GM12878 (cell line): ENCODE results near the gene KCNQ1. TPM values are rescaled to one million over a fixed set of nuclear protein-coding genes. Genes with fewer than 3 reads are reported as not detected.

Experiments used
- ATAC-seq: fragments of 200-7000 bp; cut with Tn5 transposase; 3 replicates; pipeline ENCODE4 v1.9.1; 2020; ENCODE audit warnings: mild to moderate bottlenecking, moderate library complexity
- BruUV-seq: library from RNA; stranded (reverse); fragments of 400-500 nt; replicated peaks from 2 replicates; lab custom pipeline; 2021; lab: Mats Ljungman, UMichigan
- CTCF ChIA-PET: fragments of 300-600 bp; sonication (Branson Sonifier 250); formaldehyde crosslinking; extraction: SDS; loops from one replicate; lab custom pipeline; 2021; ENCODE audit warnings: inconsistent platforms; lab: Yijun Ruan, JAX
- POLR2A ChIA-PET: fragments of 350-600 bp; formaldehyde crosslinking; extraction: SDS; loops from one replicate; lab custom pipeline; 2021; ENCODE audit warnings: inconsistent platforms; lab: Charles Lee
- RAD21 ChIA-PET: fragments of 300-600 bp; sonication (Branson Sonifier 250); formaldehyde crosslinking; loops from one replicate; lab custom pipeline; 2023; ENCODE audit warnings: antibody characterized with exemption; ENCODE audit not compliant: unreplicated experiment; lab: Charles Lee
- SMC1A ChIA-PET: fragments of 300-600 bp; sonication (Branson Sonifier 250); formaldehyde crosslinking; loops from one replicate; lab custom pipeline; 2023; ENCODE audit not compliant: unreplicated experiment, uncharacterized antibody; lab: Charles Lee
- DNase-seq: peaks from one replicate; pipeline ENCODE4 v3.0.0-alpha.2; 2011; ENCODE audit warnings: low read depth, low spot score
- FAIRE-seq: peaks from 3 replicates; lab custom pipeline; 2011; peaks lifted over from hg19 to GRCh38; lab: Jason Lieb, UNC
- H2AFZ ChIP-seq: 2 replicates; pipeline ENCODE4 v1.6.0; 2011; ENCODE audit warnings: low read depth, low read length, control low read depth; ENCODE audit not compliant: control insufficient read depth
- H3K27ac ChIP-seq: 2 replicates; pipeline ENCODE4 v1.5.1; 2011; ENCODE audit warnings: control low read depth; ENCODE audit not compliant: control insufficient read depth, insufficient read depth
- H3K27me3 ChIP-seq, 2 experiments: replicated peaks in 1 of 2; 2 replicates each; pipeline versions ENCODE4 v1.6.0 to v1.6.1; 2011; ENCODE audit warnings: low read length in 1 of 2; ENCODE audit not compliant: control insufficient read depth in 2 of 2, insufficient read depth in 2 of 2
- H3K36me3 ChIP-seq, 2 experiments: 2 replicates each; pipeline ENCODE4 v1.5.1; 2011; ENCODE audit warnings: low read length in 1 of 2; ENCODE audit not compliant: control insufficient read depth in 2 of 2, insufficient read depth in 2 of 2
- H3K4me1 ChIP-seq: 2 replicates; pipeline ENCODE4 v1.6.1; 2011; ENCODE audit warnings: mild to moderate bottlenecking, low read length, moderate library complexity, mixed read lengths; ENCODE audit not compliant: control insufficient read depth, insufficient read depth
- H3K4me2 ChIP-seq: 2 replicates; pipeline ENCODE4 v1.6.0; 2011; ENCODE audit warnings: control low read depth; ENCODE audit not compliant: control insufficient read depth, insufficient read depth
- H3K4me3 ChIP-seq: fragments of 200-600 bp; sonication (generic); 2 replicates; pipeline ENCODE4 v1.5.1; 2016
- H3K79me2 ChIP-seq: 2 replicates; pipeline ENCODE4 v1.6.0; 2011; ENCODE audit warnings: low read length; ENCODE audit not compliant: control insufficient read depth, insufficient read depth
- H3K9ac ChIP-seq: 2 replicates; pipeline ENCODE4 v1.8.0; 2011; ENCODE audit warnings: low read length, control low read depth, mixed read lengths; ENCODE audit not compliant: control insufficient read depth, insufficient read depth
- H3K9me3 ChIP-seq: replicated peaks from 3 replicates; pipeline ENCODE4 v1.5.1; 2011; ENCODE audit warnings: mild to moderate bottlenecking, low read length; ENCODE audit not compliant: control insufficient read depth, insufficient read depth
- H4K20me1 ChIP-seq: 2 replicates; pipeline ENCODE4 v1.6.0; 2011; ENCODE audit not compliant: control insufficient read depth, insufficient read depth
- BHLHE40 ChIP-seq, 2 experiments: fragments of 450-650 bp in 1 of 2; IDR thresholded peaks; 2 replicates each; pipeline ENCODE4 v1.6.1; 2011 to 2017; ENCODE audit warnings: low read depth in 2 of 2, borderline replicate concordance in 1 of 2, improper control_type of control experiment in 1 of 2, low read length in 1 of 2, mild to moderate bottlenecking in 1 of 2
- HCFC1 ChIP-seq: fragments of 150-350 bp; IDR thresholded peaks from 2 replicates; pipeline ENCODE4 v1.6.1; 2014; ENCODE audit warnings: low read length
- MYB ChIP-seq: fragments of 150-350 bp; IDR thresholded peaks from 2 replicates; pipeline ENCODE4 v1.6.1; 2014; ENCODE audit warnings: mild to moderate bottlenecking, low read depth, low read length, borderline replicate concordance
- MYC ChIP-seq: IDR thresholded peaks from 2 replicates; pipeline ENCODE4 v1.6.1; 2011; ENCODE audit warnings: mild to moderate bottlenecking, low read length, moderate library complexity, inconsistent platforms; ENCODE audit not compliant: insufficient read depth, insufficient replicate concordance, insufficient read length, severe bottlenecking
- NFYB ChIP-seq: IDR thresholded peaks from 2 replicates; pipeline ENCODE4 v1.6.1; 2011; ENCODE audit warnings: low read depth, mild to moderate bottlenecking, low read length, improper control_type of control experiment, moderate library complexity; ENCODE audit not compliant: insufficient read depth
- PAX8 ChIP-seq: fragments of 450-650 bp; IDR thresholded peaks from 2 replicates; pipeline ENCODE4 v1.6.1; 2017; ENCODE audit warnings: mild to moderate bottlenecking, moderate library complexity
- POLR2A ChIP-seq: IDR thresholded peaks from 2 replicates; pipeline ENCODE4 v1.6.1; 2011; ENCODE audit warnings: low read depth, mild to moderate bottlenecking, low read length
- RFX5 ChIP-seq: IDR thresholded peaks from 2 replicates; pipeline ENCODE4 v1.6.1; 2011; ENCODE audit warnings: low read depth, low read length, improper control_type of control experiment
- RUNX3 ChIP-seq: IDR thresholded peaks from 2 replicates; pipeline ENCODE4 v1.6.1; 2012; ENCODE audit warnings: low read length, inconsistent platforms
- SMAD1 ChIP-seq: fragments of 450-650 bp; IDR thresholded peaks from 2 replicates; pipeline ENCODE4 v1.6.1; 2018; ENCODE audit warnings: mild to moderate bottlenecking, low read depth; ENCODE audit not compliant: partially characterized antibody
- SMAD5 ChIP-seq: IDR thresholded peaks from 2 replicates; pipeline ENCODE4 v1.6.1; 2016; ENCODE audit warnings: antibody characterized with exemption, low read depth
- ZNF217 ChIP-seq: fragments of 450-650 bp; IDR thresholded peaks from 2 replicates; pipeline ENCODE4 v1.6.1; 2017; ENCODE audit warnings: antibody characterized with exemption, mild to moderate bottlenecking
- WGBS: methylation state at CpG from one replicate; pipeline ENCODE4 v1.1.6; 2016; ENCODE audit warnings: low lambda C conversion rate; ENCODE audit not compliant: insufficient replicate concordance, insufficient coverage; ENCODE audit errors: missing lambda C conversion rate; 5-methylcytosine and 5-hydroxymethylcytosine counted together
- in situ Hi-C: fragments of 300-500 bp; cut with MboI; formaldehyde crosslinking; loops from 9 replicates; pipeline ENCODE4 v1.14.3; 2018; ENCODE audit warnings: mixed read lengths
- intact Hi-C: fragments of 100-400 bp; cut with micrococcal nuclease; formaldehyde crosslinking; loops from one replicate; pipeline ENCODE4 v1.14.2; 2022; ENCODE audit not compliant: unreplicated experiment
- polyA plus RNA-seq, 11 experiments: library from polyadenylated mRNA; depleted of rRNA in 4 of 11; unstranded in 6 of 11; stranded (reverse) in 5 of 11; fragments of >200 nt; fragmentation: Nextera tagmentation in 4 of 11; fragmentation: Illumina TruSeq in 1 of 11; extraction: Ambion mirVana in 4 of 11; extraction: Trizol in 1 of 11; gene quantifications; 1 replicate in 1 of 11; 2 replicates in 10 of 11; pipeline versions ENCODE4 v1.2.1 to v1.2.3, GENCODE V29; 2011 to 2016; ENCODE audit warnings: inconsistent platforms in 2 of 11, missing spikeins in 2 of 11, low read depth in 1 of 11
- total RNA-seq, 4 experiments: library from RNA; depleted of rRNA in 3 of 4; stranded (reverse); fragments of >200 nt in 3 of 4; fragmentation: Illumina TruSeq in 1 of 4; extraction: Trizol in 1 of 4; gene quantifications; 2 replicates each; pipeline versions ENCODE4 v1.2.1 to v1.2.3, GENCODE V29; 2013 to 2021
- TF ChIP-seq, protein P1 (sequence below): fragments of 450-650 bp; IDR thresholded peaks from 2 replicates; pipeline ENCODE4 v1.6.1; 2017; ENCODE audit warnings: borderline replicate concordance
- TF ChIP-seq, protein P2 (sequence below): fragments of 450-650 bp; formaldehyde crosslinking; IDR thresholded peaks from 2 replicates; pipeline ENCODE4 v1.4.0; 2022; ENCODE audit warnings: mild to moderate bottlenecking, moderate library complexity

Gene KCNQ1
- total and polyA plus RNA-seq, 10 of the 15 experiments (the other 5 are each of a cell fraction or from before 2014, with no cell fraction given) = 0.03 to 0.15 (median 0.12) TPM; not detected in 7

DNA sequence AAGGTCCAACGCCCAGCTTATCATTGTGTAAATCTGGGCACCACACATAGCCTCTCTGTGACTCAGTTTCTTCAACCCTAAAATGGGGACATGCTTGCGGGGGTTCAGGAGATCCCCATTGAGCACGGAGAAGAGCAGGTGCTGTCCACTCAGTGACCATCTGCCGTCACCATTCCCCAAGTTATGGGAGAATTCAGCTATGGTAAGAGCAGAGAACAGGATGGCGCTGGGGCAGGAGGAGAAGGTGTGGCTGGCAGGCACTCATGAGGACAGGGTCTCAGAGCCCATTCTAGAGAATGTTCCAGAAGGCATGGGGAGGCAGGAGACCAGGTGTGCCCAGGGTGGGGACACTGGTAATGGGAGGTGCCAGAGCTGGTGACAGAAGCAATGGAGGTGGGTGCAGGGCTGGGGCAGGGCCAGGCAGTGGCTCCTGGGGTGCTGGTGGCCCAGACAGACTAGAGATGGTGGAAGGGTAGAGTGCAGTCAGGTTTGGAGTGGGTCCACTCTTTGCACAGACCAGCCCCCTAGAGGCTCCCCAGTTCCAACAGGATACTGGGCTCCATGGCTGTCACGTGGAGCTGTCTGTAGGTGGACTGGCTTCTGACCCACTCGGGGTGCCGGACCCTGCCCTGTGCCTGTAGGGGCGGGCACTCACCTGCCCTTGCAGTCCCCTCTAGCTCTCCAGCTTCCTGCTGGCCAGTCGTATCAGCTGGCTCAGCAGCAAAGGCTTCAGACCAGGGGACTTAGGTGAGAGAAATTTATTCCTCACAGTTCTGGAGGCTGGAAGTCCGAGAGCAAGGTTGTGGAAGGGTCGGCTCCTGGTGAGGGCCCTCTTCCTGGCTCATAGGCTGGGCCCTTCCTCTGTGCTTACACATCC is 356.1 kb downstream of the KCNQ1 start:
- Histone ChIP-seq H3K4me3 (no peak overlapping the region), H3K27me3 (no peaks in the 10 kb centered on the region), H3K9me3 (no peaks in the 10 kb centered on the region), H4K20me1 (no peaks in the 10 kb centered on the region), H3K4me2 (no peak overlapping the region), H3K79me2 (no peaks in the 10 kb centered on the region), H3K36me3 (no peaks in the 10 kb centered on the region), H2AFZ (no peak overlapping the region), H3K27ac (no peak overlapping the region), H3K4me1 (no peaks in the 10 kb centered on the region), H3K9ac (no peak overlapping the region)
- no peak for TF ChIP-seq ZNF217
- TF ChIP-seq MYC = no peak
- TF ChIP-seq SMAD1 = no peak
- no peak for TF ChIP-seq BHLHE40 (IDR thresholded peaks at IDR 0.05; ENCODE audit: borderline replicate concordance in 1 of 2, low read depth in 2 of 2, low read length in 1 of 2)
- TF ChIP-seq RUNX3 = no peak
- no peak for TF ChIP-seq NFYB
- TF ChIP-seq MYB = no peak
- TF ChIP-seq, protein P1, sequence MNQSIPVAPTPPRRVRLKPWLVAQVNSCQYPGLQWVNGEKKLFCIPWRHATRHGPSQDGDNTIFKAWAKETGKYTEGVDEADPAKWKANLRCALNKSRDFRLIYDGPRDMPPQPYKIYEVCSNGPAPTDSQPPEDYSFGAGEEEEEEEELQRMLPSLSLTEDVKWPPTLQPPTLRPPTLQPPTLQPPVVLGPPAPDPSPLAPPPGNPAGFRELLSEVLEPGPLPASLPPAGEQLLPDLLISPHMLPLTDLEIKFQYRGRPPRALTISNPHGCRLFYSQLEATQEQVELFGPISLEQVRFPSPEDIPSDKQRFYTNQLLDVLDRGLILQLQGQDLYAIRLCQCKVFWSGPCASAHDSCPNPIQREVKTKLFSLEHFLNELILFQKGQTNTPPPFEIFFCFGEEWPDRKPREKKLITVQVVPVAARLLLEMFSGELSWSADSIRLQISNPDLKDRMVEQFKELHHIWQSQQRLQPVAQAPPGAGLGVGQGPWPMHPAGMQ = no peak
- TF ChIP-seq SMAD5 = no peak
- TF ChIP-seq HCFC1 = no peak
- no peak for TF ChIP-seq PAX8
- TF ChIP-seq POLR2A = no peak
- no peak for TF ChIP-seq RFX5
- TF ChIP-seq, protein P2, sequence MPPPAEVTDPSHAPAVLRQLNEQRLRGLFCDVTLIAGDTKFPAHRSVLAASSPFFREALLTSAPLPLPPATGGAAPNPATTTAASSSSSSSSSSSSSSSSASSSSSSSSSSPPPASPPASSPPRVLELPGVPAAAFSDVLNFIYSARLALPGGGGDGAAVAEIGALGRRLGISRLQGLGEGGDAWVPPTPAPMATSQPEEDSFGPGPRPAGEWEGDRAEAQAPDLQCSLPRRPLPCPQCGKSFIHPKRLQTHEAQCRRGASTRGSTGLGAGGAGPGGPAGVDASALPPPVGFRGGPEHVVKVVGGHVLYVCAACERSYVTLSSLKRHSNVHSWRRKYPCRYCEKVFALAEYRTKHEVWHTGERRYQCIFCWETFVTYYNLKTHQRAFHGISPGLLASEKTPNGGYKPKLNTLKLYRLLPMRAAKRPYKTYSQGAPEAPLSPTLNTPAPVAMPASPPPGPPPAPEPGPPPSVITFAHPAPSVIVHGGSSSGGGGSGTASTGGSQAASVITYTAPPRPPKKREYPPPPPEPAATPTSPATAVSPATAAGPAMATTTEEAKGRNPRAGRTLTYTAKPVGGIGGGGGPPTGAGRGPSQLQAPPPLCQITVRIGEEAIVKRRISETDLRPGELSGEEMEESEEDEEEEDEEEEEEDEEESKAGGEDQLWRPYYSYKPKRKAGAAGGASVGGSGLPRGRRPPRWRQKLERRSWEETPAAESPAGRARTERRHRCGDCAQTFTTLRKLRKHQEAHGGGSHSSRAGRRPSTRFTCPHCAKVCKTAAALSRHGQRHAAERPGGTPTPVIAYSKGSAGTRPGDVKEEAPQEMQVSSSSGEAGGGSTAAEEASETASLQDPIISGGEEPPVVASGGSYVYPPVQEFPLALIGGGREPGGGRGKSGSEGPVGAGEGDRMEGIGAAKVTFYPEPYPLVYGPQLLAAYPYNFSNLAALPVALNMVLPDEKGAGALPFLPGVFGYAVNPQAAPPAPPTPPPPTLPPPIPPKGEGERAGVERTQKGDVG (CRISPR knock-in tag) = no peak
- BruUV-seq = no TSS peak
- in situ Hi-C loops = no loop called here
- POLR2A ChIA-PET = no interaction called here
- FAIRE-seq (no peak), DNase-seq (no peak), ATAC-seq (no peak)
- 48% methylated on average over 12 of the region's 12 CpGs for WGBS
- intact Hi-C loops = no loop called here
- RAD21 ChIA-PET = no interaction called here
- SMC1A ChIA-PET = no interaction called here
- CTCF ChIA-PET = no interaction called here
